SK-N-SH treated with all-trans-retinoic acid at 6 μM for 48 hours (cell line): Measurements from ENCODE around the gene CSHL1.

ENCODE experiments used
- ATAC-seq: fragments of 200-7000 bp; cut with Tn5 transposase; 3 replicates; pipeline ENCODE4 v1.9.1; 2020; ENCODE audit warnings: mild to moderate bottlenecking, moderate library complexity
- ARNTL ChIP-seq: fragments of 450-650 bp; formaldehyde crosslinking; IDR thresholded peaks from 2 replicates; pipeline ENCODE4 v1.5.0; 2020; ENCODE audit warnings: low read depth, mild to moderate bottlenecking, moderate library complexity, borderline replicate concordance
- BACH2 ChIP-seq: fragments of 250-450 bp; sonication (Bioruptor Pico); IDR thresholded peaks from 2 replicates; pipeline ENCODE4 v1.9.0; 2021; ENCODE audit warnings: mild to moderate bottlenecking, borderline replicate concordance
- ESRRG ChIP-seq: fragments of 250-450 bp; sonication (Bioruptor Pico); IDR thresholded peaks from 2 replicates; pipeline ENCODE4 v1.6.1; 2021; ENCODE audit warnings: mild to moderate bottlenecking
- GLIS3 ChIP-seq: fragments of 250-450 bp; sonication (Bioruptor Pico); IDR thresholded peaks from 2 replicates; pipeline ENCODE4 v1.5.0; 2020; ENCODE audit warnings: mild to moderate bottlenecking, moderate library complexity
- ISL1 ChIP-seq: fragments of 250-450 bp; sonication (Bioruptor Pico); IDR thresholded peaks from 2 replicates; pipeline ENCODE4 v2.1.2; 2022; ENCODE audit warnings: mild to moderate bottlenecking, moderate library complexity
- OSR1 ChIP-seq: fragments of 250-450 bp; sonication (Bioruptor Pico); IDR thresholded peaks from 2 replicates; pipeline ENCODE4 v1.8.0; 2022; ENCODE audit warnings: moderate library complexity, mild to moderate bottlenecking, inconsistent platforms
- PPARA ChIP-seq: fragments of 250-450 bp; sonication (Bioruptor Pico); IDR thresholded peaks from 2 replicates; pipeline ENCODE4 v1.5.0; 2020; ENCODE audit warnings: mild to moderate bottlenecking, borderline replicate concordance
- RARB ChIP-seq: fragments of 250-450 bp; sonication (Bioruptor Pico); IDR thresholded peaks from 2 replicates; pipeline ENCODE4 v1.8.0; 2021; ENCODE audit warnings: mild to moderate bottlenecking, moderate library complexity
- SNAI2 ChIP-seq: fragments of 250-450 bp; sonication (Bioruptor Pico); IDR thresholded peaks from 2 replicates; pipeline ENCODE4 v1.5.0; 2020; ENCODE audit warnings: mild to moderate bottlenecking, moderate library complexity
- ZC3H10 ChIP-seq: fragments of 250-450 bp; sonication (Bioruptor Pico); IDR thresholded peaks from 2 replicates; pipeline ENCODE4 v1.5.1; 2021; ENCODE audit warnings: mild to moderate bottlenecking, moderate library complexity
- ZFP3 ChIP-seq: fragments of 250-450 bp; sonication (Bioruptor Pico); IDR thresholded peaks from 2 replicates; pipeline ENCODE4 v1.5.0; 2020; ENCODE audit warnings: mild to moderate bottlenecking, moderate library complexity
- ZFP30 ChIP-seq: fragments of 450-650 bp; formaldehyde crosslinking; IDR thresholded peaks from 2 replicates; pipeline ENCODE4 v1.5.0; 2022; ENCODE audit warnings: mild to moderate bottlenecking, moderate library complexity
- ZNF565 ChIP-seq: fragments of 450-650 bp; formaldehyde crosslinking; conservative IDR thresholded peaks from 2 replicates; pipeline ENCODE4 v1.5.0; 2020; ENCODE audit warnings: low read depth, mild to moderate bottlenecking, moderate library complexity
- ZNF70 ChIP-seq: fragments of 450-650 bp; formaldehyde crosslinking; IDR thresholded peaks from 2 replicates; pipeline ENCODE4 v1.5.0; 2020; ENCODE audit warnings: mild to moderate bottlenecking, moderate library complexity
- TF ChIP-seq, protein P1 (sequence below): fragments of 250-450 bp; sonication (Bioruptor Pico); IDR thresholded peaks from 2 replicates; pipeline ENCODE4 v1.8.0; 2021; ENCODE audit warnings: low read depth, mild to moderate bottlenecking, moderate library complexity, borderline replicate concordance
- TF ChIP-seq, protein P2 (sequence below): fragments of 250-450 bp; sonication (Bioruptor Pico); IDR thresholded peaks from 2 replicates; pipeline ENCODE4 v1.5.1; 2020; ENCODE audit warnings: low read depth, mild to moderate bottlenecking, moderate library complexity
- TF ChIP-seq, protein P3 (sequence below): fragments of 250-450 bp; sonication (Bioruptor Pico); IDR thresholded peaks from 2 replicates; pipeline ENCODE4 v1.5.0; 2020; ENCODE audit warnings: mild to moderate bottlenecking, moderate library complexity
- TF ChIP-seq, protein P4 (sequence below): fragments of 250-450 bp; sonication (Bioruptor Pico); IDR thresholded peaks from 2 replicates; pipeline ENCODE4 v1.5.1; 2021; ENCODE audit warnings: mild to moderate bottlenecking, moderate library complexity
- TF ChIP-seq, protein P5 (sequence below): fragments of 250-450 bp; sonication (Bioruptor Pico); IDR thresholded peaks from 2 replicates; pipeline ENCODE4 v1.8.0; 2020; ENCODE audit warnings: mild to moderate bottlenecking, moderate library complexity, borderline replicate concordance

Gene CSHL1

DNA sequence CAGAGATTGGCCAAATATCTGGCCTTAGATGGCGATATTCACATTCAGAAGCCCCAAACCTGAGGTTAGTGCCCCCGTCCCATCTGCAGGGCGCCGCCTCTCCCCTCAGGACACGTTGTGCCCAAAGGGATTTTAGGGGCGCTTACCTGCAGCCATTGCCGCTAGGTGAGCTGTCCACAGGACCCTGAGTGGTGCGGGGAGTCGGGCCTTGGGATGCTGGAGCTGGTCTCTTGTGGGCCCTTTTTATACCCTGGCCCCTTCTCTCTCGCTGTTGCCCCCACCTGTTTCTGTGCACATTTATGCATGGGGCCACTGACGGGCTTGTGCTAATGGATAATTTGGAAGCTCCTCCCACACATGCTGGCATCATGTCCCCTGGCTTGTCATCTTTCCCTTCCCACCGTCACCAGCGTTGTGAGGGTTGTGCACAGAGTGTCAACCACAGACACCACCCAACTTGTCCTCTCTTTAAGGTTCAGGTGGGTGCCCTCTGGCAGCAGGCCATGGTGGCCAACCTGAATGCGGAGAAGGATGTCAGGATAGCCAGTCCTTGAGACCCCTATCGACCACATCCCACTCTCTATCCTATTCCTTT is at the start of gene CSHL1:
TSS of gene CSHL1 (minus strand) at position 218 of the 595 bp plus-strand sequence. CDS start at position 156, 62 bp downstream.
- ATAC-seq = no peak
- TF ChIP-seq, protein P1, sequence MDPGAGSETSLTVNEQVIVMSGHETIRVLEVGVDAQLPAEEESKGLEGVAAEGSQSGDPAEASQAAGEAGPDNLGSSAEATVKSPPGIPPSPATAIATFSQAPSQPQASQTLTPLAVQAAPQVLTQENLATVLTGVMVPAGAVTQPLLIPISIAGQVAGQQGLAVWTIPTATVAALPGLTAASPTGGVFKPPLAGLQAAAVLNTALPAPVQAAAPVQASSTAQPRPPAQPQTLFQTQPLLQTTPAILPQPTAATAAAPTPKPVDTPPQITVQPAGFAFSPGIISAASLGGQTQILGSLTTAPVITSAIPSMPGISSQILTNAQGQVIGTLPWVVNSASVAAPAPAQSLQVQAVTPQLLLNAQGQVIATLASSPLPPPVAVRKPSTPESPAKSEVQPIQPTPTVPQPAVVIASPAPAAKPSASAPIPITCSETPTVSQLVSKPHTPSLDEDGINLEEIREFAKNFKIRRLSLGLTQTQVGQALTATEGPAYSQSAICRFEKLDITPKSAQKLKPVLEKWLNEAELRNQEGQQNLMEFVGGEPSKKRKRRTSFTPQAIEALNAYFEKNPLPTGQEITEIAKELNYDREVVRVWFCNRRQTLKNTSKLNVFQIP (CRISPR knock-in tag) = no peak
- TF ChIP-seq GLIS3 (CRISPR knock-in tag) (no peak), OSR1 (CRISPR knock-in tag) (no peak), ISL1 (no peak), ZNF565 (CRISPR knock-in tag) (no peak), ZC3H10 (CRISPR knock-in tag) (no peak), SNAI2 (no peak), BACH2 (CRISPR knock-in tag) (no peak), ARNTL (CRISPR knock-in tag) (no peak), RARB (no peak), ZNF70 (CRISPR knock-in tag) (no peak), ZFP3 (CRISPR knock-in tag) (no peak), ESRRG (CRISPR knock-in tag) (no peak), ZFP30 (CRISPR knock-in tag) (no peak)
- TF ChIP-seq, protein P2, sequence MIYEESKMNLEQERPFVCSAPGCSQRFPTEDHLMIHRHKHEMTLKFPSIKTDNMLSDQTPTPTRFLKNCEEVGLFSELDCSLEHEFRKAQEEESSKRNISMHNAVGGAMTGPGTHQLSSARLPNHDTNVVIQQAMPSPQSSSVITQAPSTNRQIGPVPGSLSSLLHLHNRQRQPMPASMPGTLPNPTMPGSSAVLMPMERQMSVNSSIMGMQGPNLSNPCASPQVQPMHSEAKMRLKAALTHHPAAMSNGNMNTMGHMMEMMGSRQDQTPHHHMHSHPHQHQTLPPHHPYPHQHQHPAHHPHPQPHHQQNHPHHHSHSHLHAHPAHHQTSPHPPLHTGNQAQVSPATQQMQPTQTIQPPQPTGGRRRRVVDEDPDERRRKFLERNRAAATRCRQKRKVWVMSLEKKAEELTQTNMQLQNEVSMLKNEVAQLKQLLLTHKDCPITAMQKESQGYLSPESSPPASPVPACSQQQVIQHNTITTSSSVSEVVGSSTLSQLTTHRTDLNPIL (CRISPR knock-in tag) = no peak
- TF ChIP-seq, protein P3, sequence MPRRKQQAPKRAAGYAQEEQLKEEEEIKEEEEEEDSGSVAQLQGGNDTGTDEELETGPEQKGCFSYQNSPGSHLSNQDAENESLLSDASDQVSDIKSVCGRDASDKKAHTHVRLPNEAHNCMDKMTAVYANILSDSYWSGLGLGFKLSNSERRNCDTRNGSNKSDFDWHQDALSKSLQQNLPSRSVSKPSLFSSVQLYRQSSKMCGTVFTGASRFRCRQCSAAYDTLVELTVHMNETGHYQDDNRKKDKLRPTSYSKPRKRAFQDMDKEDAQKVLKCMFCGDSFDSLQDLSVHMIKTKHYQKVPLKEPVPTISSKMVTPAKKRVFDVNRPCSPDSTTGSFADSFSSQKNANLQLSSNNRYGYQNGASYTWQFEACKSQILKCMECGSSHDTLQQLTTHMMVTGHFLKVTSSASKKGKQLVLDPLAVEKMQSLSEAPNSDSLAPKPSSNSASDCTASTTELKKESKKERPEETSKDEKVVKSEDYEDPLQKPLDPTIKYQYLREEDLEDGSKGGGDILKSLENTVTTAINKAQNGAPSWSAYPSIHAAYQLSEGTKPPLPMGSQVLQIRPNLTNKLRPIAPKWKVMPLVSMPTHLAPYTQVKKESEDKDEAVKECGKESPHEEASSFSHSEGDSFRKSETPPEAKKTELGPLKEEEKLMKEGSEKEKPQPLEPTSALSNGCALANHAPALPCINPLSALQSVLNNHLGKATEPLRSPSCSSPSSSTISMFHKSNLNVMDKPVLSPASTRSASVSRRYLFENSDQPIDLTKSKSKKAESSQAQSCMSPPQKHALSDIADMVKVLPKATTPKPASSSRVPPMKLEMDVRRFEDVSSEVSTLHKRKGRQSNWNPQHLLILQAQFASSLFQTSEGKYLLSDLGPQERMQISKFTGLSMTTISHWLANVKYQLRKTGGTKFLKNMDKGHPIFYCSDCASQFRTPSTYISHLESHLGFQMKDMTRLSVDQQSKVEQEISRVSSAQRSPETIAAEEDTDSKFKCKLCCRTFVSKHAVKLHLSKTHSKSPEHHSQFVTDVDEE = no peak
- TF ChIP-seq, protein P4, sequence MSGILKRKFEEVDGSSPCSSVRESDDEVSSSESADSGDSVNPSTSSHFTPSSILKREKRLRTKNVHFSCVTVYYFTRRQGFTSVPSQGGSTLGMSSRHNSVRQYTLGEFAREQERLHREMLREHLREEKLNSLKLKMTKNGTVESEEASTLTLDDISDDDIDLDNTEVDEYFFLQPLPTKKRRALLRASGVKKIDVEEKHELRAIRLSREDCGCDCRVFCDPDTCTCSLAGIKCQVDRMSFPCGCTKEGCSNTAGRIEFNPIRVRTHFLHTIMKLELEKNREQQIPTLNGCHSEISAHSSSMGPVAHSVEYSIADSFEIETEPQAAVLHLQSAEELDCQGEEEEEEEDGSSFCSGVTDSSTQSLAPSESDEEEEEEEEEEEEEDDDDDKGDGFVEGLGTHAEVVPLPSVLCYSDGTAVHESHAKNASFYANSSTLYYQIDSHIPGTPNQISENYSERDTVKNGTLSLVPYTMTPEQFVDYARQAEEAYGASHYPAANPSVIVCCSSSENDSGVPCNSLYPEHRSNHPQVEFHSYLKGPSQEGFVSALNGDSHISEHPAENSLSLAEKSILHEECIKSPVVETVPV (CRISPR knock-in tag) = no peak

DNA sequence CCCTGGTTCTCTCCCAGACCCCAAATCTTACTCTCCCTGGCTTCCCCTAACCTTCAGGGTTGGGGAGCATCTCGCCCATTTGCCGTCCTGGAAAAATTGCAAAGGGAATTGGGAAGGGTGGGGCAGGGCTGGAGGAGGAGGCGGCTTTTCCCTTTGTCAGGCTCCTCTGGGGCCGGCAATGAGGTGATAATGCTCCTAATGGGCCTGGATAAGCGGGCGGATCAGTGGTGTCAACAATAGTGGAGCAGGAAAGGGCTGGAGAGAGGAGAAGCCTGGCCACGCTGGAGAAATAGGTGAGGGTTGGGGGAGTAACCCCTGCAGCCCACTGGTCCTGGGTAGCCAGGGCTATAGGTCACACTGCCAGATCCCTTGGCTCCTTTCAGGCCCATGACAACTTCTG is 49.4 kb upstream of the CSHL1 start:
- ATAC-seq = no peak
- TF ChIP-seq RARB (no peak), BACH2 (CRISPR knock-in tag) (no peak), ZNF70 (CRISPR knock-in tag) (no peak), ARNTL (CRISPR knock-in tag) (no peak)

DNA sequence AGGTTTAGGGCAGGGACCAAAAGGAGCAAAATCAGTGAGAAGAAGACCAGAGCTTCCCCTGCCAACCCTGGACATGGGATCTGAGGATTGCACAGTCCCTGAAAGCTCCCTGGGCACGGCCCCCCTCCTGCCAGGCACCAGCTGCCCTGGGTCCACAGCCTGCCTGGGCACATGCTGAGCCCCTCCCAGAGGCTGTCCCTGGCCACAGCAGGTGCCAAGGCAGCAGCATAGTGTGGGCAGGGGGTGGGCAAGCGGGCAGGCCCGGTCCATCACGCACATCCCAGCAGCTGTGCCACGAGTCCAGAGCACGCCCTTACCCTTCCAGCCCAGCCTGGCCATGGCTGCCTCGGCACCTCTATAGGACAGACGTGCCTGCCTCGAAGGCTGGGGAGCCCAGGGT is 48.9 kb upstream of the CSHL1 start:
- ATAC-seq = no peak
- TF ChIP-seq, protein P4 (CRISPR knock-in tag) = no peak
- TF ChIP-seq RARB = no peak
- no peak for TF ChIP-seq OSR1 (CRISPR knock-in tag)
- TF ChIP-seq BACH2 (CRISPR knock-in tag) = no peak
- TF ChIP-seq, protein P2 (CRISPR knock-in tag) = no peak
- no peak for TF ChIP-seq ZNF565 (CRISPR knock-in tag)
- TF ChIP-seq ARNTL (CRISPR knock-in tag) = no peak
- TF ChIP-seq PPARA (CRISPR knock-in tag) = no peak
- TF ChIP-seq, protein P5, sequence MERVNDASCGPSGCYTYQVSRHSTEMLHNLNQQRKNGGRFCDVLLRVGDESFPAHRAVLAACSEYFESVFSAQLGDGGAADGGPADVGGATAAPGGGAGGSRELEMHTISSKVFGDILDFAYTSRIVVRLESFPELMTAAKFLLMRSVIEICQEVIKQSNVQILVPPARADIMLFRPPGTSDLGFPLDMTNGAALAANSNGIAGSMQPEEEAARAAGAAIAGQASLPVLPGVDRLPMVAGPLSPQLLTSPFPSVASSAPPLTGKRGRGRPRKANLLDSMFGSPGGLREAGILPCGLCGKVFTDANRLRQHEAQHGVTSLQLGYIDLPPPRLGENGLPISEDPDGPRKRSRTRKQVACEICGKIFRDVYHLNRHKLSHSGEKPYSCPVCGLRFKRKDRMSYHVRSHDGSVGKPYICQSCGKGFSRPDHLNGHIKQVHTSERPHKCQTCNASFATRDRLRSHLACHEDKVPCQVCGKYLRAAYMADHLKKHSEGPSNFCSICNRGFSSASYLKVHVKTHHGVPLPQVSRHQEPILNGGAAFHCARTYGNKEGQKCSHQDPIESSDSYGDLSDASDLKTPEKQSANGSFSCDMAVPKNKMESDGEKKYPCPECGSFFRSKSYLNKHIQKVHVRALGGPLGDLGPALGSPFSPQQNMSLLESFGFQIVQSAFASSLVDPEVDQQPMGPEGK (CRISPR knock-in tag) = no peak
